ENCODE measurements around the gene FSTL4. TPM values are rescaled to one million over a fixed set of nuclear protein-coding genes. Genes with fewer than 3 reads are reported as not detected.
A peak's percentile ranks its signal among the peaks of the same experiment; 100 is the strongest.

FSTL4 gene
- total RNA-seq, 1 experiment from 2014 or later: 0.12 TPM

DNA sequence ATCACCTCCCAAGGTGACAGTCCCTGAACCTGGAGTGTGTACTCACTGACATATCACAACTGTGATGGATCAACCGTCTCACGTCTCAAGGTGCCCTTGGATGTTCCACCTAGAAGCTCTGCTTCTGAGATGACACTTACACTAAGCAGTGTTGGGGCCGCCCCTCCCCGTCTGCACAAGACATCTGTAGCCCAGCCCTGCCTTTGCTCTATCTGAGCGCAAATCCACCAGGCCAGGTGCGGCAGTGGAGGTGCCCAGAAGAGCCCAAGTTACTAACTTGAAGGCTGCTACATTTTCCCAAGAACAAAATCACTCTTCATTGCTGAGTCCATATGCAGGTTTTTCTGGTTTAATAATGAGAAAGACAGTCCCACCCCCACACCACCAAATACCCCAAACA lies 148.3 kb downstream of the FSTL4 start:
- TF ChIP-seq, protein P1, sequence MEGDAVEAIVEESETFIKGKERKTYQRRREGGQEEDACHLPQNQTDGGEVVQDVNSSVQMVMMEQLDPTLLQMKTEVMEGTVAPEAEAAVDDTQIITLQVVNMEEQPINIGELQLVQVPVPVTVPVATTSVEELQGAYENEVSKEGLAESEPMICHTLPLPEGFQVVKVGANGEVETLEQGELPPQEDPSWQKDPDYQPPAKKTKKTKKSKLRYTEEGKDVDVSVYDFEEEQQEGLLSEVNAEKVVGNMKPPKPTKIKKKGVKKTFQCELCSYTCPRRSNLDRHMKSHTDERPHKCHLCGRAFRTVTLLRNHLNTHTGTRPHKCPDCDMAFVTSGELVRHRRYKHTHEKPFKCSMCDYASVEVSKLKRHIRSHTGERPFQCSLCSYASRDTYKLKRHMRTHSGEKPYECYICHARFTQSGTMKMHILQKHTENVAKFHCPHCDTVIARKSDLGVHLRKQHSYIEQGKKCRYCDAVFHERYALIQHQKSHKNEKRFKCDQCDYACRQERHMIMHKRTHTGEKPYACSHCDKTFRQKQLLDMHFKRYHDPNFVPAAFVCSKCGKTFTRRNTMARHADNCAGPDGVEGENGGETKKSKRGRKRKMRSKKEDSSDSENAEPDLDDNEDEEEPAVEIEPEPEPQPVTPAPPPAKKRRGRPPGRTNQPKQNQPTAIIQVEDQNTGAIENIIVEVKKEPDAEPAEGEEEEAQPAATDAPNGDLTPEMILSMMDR (IDR thresholded peaks at IDR 0.05; ENCODE audit: unreplicated experiment): no peak
- intact Hi-C loops (cut with micrococcal nuclease): loop anchor here (10.0 kb wide), 1 partner anchor 169 kb away; no protein-coding TSS in a partner anchor
- H3K27me3 Mint-ChIP-seq (ENCODE audit: insufficient read depth, unreplicated experiment): peaks cover 4% of the 10 kb centered on the region
- H3K4me1 Mint-ChIP-seq (ENCODE audit: insufficient read depth, unreplicated experiment): peaks cover 6% of the 10 kb centered on the region
- H3K36me3 Mint-ChIP-seq (ENCODE audit: insufficient read depth, unreplicated experiment): no peaks in the 10 kb centered on the region
- no peak overlapping the region for H3K27ac Mint-ChIP-seq (ENCODE audit: low read depth, unreplicated experiment)
- no peak overlapping the region for H3K4me3 Mint-ChIP-seq (ENCODE audit: unreplicated experiment)
- ChIA-PET POLR2A (no interaction called here), CTCF (interaction anchor here (9.4 kb wide), 1 partner anchor 40 kb away, joined by 104 read pairs; no protein-coding TSS in a partner anchor)
- DNase-seq (ENCODE audit: unreplicated experiment): no peak
- H3K9me3 Mint-ChIP-seq (ENCODE audit: unreplicated experiment): no peaks in the 10 kb centered on the region
- no TSS peak for BruUV-seq (replicated peaks)

DNA sequence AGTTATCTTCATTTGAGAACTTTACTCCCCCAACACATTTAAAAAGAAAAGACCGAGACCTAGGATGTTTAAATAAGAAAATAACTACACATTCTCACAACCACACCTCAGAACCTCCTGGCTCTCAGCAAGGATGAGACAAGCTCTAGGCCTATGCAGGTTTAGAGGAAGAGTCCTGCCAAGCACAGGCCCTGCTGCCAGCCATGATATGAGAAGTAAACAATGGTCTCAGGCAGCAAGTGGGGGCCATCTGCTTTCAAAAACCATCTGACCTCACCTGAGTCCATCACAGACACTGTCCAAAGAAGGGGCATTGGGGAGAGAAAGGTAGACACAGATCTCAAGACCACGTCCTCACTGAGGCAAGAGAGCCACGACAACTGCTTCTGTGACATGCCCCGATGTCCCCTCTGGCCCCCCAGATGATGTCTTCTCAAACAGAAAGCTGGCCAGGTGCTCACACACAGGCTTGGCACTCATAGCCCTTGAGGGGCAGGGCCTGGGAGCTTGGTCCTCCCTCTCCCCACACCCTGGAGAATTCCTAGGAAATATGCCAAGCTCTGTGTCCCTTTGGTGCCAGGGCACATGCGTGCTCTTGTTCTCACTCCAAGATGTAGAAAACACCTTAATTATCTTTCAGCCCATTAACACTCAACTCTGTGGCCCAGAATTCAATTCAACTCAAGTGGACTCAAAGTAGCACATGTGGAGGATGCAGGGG lies 150.4 kb downstream of the FSTL4 start:
- Mint-ChIP-seq H3K9me3 (ENCODE audit: unreplicated experiment) (no peaks in the 10 kb centered on the region), H3K27me3 (ENCODE audit: insufficient read depth, unreplicated experiment) (no peaks in the 10 kb centered on the region), H3K4me3 (ENCODE audit: unreplicated experiment) (no peak overlapping the region), H3K36me3 (ENCODE audit: insufficient read depth, unreplicated experiment) (no peaks in the 10 kb centered on the region), H3K27ac (ENCODE audit: low read depth, unreplicated experiment) (no peak overlapping the region), H3K4me1 (ENCODE audit: insufficient read depth, unreplicated experiment) (peaks cover 13% of the 10 kb centered on the region)
- TF ChIP-seq, protein P1 (IDR thresholded peaks at IDR 0.05; ENCODE audit: unreplicated experiment): no peak
- POLR2A ChIA-PET: interaction anchor here (0.6 kb wide), 1 partner anchor 8 kb away, joined by 3 read pairs; no protein-coding TSS in a partner anchor
- CTCF ChIA-PET: interaction anchor here (0.6 to 9.4 kb wide), 7 partner anchors 10 to 1644 kb away, joined by 3 to 104 read pairs (median 6); no protein-coding TSS in a partner anchor
- BruUV-seq (replicated peaks): no TSS peak
- DNase-seq (ENCODE audit: unreplicated experiment): no peak
- intact Hi-C loops (cut with micrococcal nuclease): loop anchor here (10.0 kb wide), 1 partner anchor 167 kb away; no protein-coding TSS in a partner anchor

DNA sequence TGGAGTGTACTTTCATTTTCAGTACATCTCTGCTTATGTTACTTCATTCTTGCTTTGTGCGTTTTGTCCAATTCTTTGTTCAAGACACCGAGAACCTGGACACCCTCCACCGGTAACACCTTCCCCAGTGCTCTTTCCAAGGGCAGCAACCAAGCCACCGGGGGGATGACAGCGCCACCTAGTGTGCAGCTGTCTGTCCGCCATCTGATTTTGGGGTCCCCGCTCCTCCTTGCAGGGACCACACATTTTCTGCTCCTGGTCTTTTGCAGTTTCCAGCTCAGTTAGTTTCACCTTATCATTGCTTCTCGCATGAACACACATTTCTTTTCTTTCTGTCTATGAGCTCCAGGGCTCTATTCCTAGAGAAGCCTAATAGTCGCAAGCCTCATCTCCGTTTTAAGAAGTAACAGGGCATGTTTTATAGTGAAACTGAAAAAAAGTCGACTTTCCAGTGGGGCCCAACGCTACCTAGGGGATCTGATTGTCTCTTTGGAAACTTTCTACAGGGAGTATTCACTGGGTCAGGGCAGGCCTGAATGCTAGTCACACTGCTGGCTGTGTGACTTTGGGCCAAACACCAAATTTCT lies 152.1 kb downstream of the FSTL4 start:
- no peaks in the 10 kb centered on the region for H3K27me3 Mint-ChIP-seq (ENCODE audit: insufficient read depth, unreplicated experiment)
- ChIA-PET CTCF (interaction anchor here (0.6 to 9.4 kb wide), 27 partner anchors 9 to 822 kb away, joined by 3 to 104 read pairs (median 4); no protein-coding TSS in a partner anchor), POLR2A (no interaction called here)
- TF ChIP-seq, protein P1 (IDR thresholded peaks at IDR 0.05; ENCODE audit: unreplicated experiment): peak; percentile 95
- H3K27ac Mint-ChIP-seq (ENCODE audit: low read depth, unreplicated experiment): no peak overlapping the region
- intact Hi-C loops (cut with micrococcal nuclease): loop anchor here (1.0 to 10.0 kb wide), 3 partner anchors 37 to 349 kb away; no protein-coding TSS in a partner anchor
- no TSS peak for BruUV-seq (replicated peaks)
- peak; percentile 62 for DNase-seq (ENCODE audit: unreplicated experiment)
- no peak overlapping the region for H3K4me3 Mint-ChIP-seq (ENCODE audit: unreplicated experiment)
- no peaks in the 10 kb centered on the region for H3K9me3 Mint-ChIP-seq (ENCODE audit: unreplicated experiment)
- no peaks in the 10 kb centered on the region for H3K36me3 Mint-ChIP-seq (ENCODE audit: insufficient read depth, unreplicated experiment)
- peaks cover 21% of the 10 kb centered on the region for H3K4me1 Mint-ChIP-seq (ENCODE audit: insufficient read depth, unreplicated experiment)

DNA sequence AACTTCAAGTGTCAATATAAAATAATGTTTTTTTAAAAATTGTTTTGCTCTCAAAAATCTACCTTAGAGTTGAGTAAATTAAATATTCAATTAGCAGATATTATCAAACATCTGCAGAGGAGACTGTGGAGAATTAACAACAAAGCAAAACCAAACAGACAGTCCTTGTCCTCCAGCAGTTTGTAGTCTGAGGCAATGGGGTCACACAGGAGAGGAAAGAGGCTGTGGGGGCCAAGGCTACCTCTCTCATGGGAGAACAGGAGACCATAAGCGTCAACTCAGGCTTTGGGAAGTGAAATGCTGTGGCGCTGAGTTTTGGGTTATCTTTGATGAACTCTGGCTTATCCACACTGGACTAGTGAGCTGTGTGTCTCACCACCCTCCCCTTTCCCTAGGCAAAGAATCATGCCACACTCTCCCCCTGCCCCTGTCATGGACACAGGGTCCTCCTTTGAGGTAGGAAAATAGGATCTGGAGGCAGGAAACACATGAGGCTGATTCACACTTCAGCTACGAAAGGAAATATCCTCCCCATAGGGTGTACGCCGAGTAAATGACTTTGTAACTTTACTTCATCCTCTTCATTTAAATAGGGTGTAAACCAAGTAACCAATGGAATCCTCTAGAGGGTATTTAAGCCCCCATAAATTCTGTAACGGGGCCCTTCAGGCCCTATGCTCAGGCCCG lies 152.7 kb downstream of the FSTL4 start:
- CTCF ChIA-PET: interaction anchor here (0.6 to 9.4 kb wide), 18 partner anchors 8 to 592 kb away, joined by 3 to 104 read pairs (median 4); no protein-coding TSS in a partner anchor
- POLR2A ChIA-PET: no interaction called here
- no peaks in the 10 kb centered on the region for H3K27me3 Mint-ChIP-seq (ENCODE audit: insufficient read depth, unreplicated experiment)
- intact Hi-C loops (cut with micrococcal nuclease): loop anchor here (1.0 to 10.0 kb wide), 4 partner anchors 36 to 348 kb away; no protein-coding TSS in a partner anchor
- H3K27ac Mint-ChIP-seq (ENCODE audit: low read depth, unreplicated experiment): no peak overlapping the region
- H3K36me3 Mint-ChIP-seq (ENCODE audit: insufficient read depth, unreplicated experiment): no peaks in the 10 kb centered on the region
- H3K4me1 Mint-ChIP-seq (ENCODE audit: insufficient read depth, unreplicated experiment): peaks cover 21% of the 10 kb centered on the region
- DNase-seq (ENCODE audit: unreplicated experiment): no peak
- no peak overlapping the region for H3K4me3 Mint-ChIP-seq (ENCODE audit: unreplicated experiment)
- TF ChIP-seq, protein P1 (IDR thresholded peaks at IDR 0.05; ENCODE audit: unreplicated experiment): no peak
- no peaks in the 10 kb centered on the region for H3K9me3 Mint-ChIP-seq (ENCODE audit: unreplicated experiment)
- BruUV-seq (replicated peaks): no TSS peak
